Hepatocyte (in vitro differentiated cells): Measurements from ENCODE around the gene ACKR3. TPM values are rescaled to one million over a fixed set of nuclear protein-coding genes. Genes with fewer than 3 reads are reported as not detected.

ENCODE experiments used
- DNase-seq: peaks from one replicate; pipeline ENCODE4 v3.0.0-alpha.2; 2016; ENCODE audit warnings: low spot score
- H2AFZ ChIP-seq: fragments of 200-600 bp; sonication (generic); 2 replicates; pipeline ENCODE4 v1.6.0; 2016; ENCODE audit warnings: antibody characterized with exemption, mild to moderate bottlenecking
- H3K27ac ChIP-seq: fragments of 200-600 bp; sonication (generic); 2 replicates; pipeline ENCODE4 v1.5.1; 2016; ENCODE audit warnings: mild to moderate bottlenecking
- H3K27me3 ChIP-seq: fragments of 200-600 bp; sonication (generic); 2 replicates; pipeline ENCODE4 v1.6.1; 2016
- H3K36me3 ChIP-seq: fragments of 200-600 bp; sonication (generic); replicated peaks from 2 replicates; pipeline ENCODE4 v1.5.1; 2016; ENCODE audit warnings: low read depth; ENCODE audit not compliant: insufficient read depth
- H3K4me1 ChIP-seq: fragments of 200-600 bp; sonication (generic); 2 replicates; pipeline ENCODE4 v1.5.1; 2016; ENCODE audit warnings: mild to moderate bottlenecking, moderate library complexity; ENCODE audit not compliant: insufficient read depth
- H3K4me2 ChIP-seq: fragments of 200-600 bp; sonication (generic); 2 replicates; pipeline ENCODE4 v1.6.0; 2016
- H3K4me3 ChIP-seq: fragments of 200-600 bp; sonication (generic); 2 replicates; pipeline ENCODE4 v1.5.1; 2016; ENCODE audit warnings: mild to moderate bottlenecking
- H3K79me2 ChIP-seq: fragments of 200-600 bp; sonication (generic); 2 replicates; pipeline ENCODE4 v1.6.0; 2017; ENCODE audit warnings: mild to moderate bottlenecking
- H3K9me2 ChIP-seq: fragments of 200-600 bp; sonication (generic); replicated peaks from 2 replicates; pipeline ENCODE4 v1.6.0; 2017; ENCODE audit warnings: mild to moderate bottlenecking; ENCODE audit not compliant: insufficient read depth
- H3K9me3 ChIP-seq: fragments of 200-600 bp; sonication (generic); 2 replicates; pipeline ENCODE4 v1.5.1; 2016; ENCODE audit warnings: low read depth, mild to moderate bottlenecking
- H4K20me1 ChIP-seq: fragments of 200-600 bp; sonication (generic); 2 replicates; pipeline ENCODE4 v1.6.0; 2016; ENCODE audit warnings: mild to moderate bottlenecking; ENCODE audit not compliant: insufficient read depth, poor library complexity, severe bottlenecking
- EZH2 ChIP-seq: fragments of 200-600 bp; sonication (generic); IDR thresholded peaks from 2 replicates; pipeline ENCODE4 v1.6.1; 2016; ENCODE audit warnings: antibody characterized with exemption, mild to moderate bottlenecking, borderline replicate concordance
- EZH2phosphoT487 ChIP-seq: fragments of 200-600 bp; sonication (generic); IDR thresholded peaks from one replicate; pipeline ENCODE4 v1.6.1; 2018; ENCODE audit warnings: antibody characterized with exemption, mild to moderate bottlenecking, low read depth, moderate library complexity; ENCODE audit not compliant: unreplicated experiment, severe bottlenecking
- WGBS: methylation state at CpG from one replicate; pipeline ENCODE4 v1.1.6; 2016; ENCODE audit warnings: low lambda C conversion rate; ENCODE audit errors: missing lambda C conversion rate; 5-methylcytosine and 5-hydroxymethylcytosine counted together
- polyA plus RNA-seq: library from polyadenylated mRNA; unstranded; fragments of >200 nt; fragmentation: Nextera tagmentation; extraction: Ambion mirVana; gene quantifications from 2 replicates; pipeline ENCODE4 v1.2.1, GENCODE V29; 2016
- total RNA-seq: library from RNA; depleted of rRNA; stranded (reverse); fragments of >200 nt; gene quantifications from 2 replicates; pipeline ENCODE4 v1.2.3, GENCODE V29; 2014
- TF ChIP-seq, protein P1 (sequence below): fragments of 200-600 bp; sonication (generic); IDR thresholded peaks from 2 replicates; pipeline ENCODE4 v1.5.1; 2016; ENCODE audit warnings: antibody characterized with exemption, mild to moderate bottlenecking; ENCODE audit not compliant: poor library complexity

Gene ACKR3
- total and polyA plus RNA-seq, 2 experiments from 2014 or later = 49.5 to 58.9 TPM

GRCh38 chr2:236617796-236618195 is 48.2 kb downstream of the ACKR3 start:
- Histone ChIP-seq H4K20me1 (no peaks in the 10 kb centered on the region), H3K36me3 (no peaks in the 10 kb centered on the region), H3K9me3 (no peaks in the 10 kb centered on the region), H3K4me1 (no peaks in the 10 kb centered on the region), H3K79me2 (no peaks in the 10 kb centered on the region), H3K4me3 (no peak overlapping the region), H3K9me2 (no peaks in the 10 kb centered on the region), H2AFZ (no peak overlapping the region), H3K4me2 (no peak overlapping the region), H3K27me3 (peaks cover 5% of the 10 kb centered on the region), H3K27ac (no peak overlapping the region)
- no peak for DNase-seq
- 95% methylated on average over 10 of the region's 10 CpGs for whole genome bisulfite sequencing
- TF ChIP-seq, protein P1, sequence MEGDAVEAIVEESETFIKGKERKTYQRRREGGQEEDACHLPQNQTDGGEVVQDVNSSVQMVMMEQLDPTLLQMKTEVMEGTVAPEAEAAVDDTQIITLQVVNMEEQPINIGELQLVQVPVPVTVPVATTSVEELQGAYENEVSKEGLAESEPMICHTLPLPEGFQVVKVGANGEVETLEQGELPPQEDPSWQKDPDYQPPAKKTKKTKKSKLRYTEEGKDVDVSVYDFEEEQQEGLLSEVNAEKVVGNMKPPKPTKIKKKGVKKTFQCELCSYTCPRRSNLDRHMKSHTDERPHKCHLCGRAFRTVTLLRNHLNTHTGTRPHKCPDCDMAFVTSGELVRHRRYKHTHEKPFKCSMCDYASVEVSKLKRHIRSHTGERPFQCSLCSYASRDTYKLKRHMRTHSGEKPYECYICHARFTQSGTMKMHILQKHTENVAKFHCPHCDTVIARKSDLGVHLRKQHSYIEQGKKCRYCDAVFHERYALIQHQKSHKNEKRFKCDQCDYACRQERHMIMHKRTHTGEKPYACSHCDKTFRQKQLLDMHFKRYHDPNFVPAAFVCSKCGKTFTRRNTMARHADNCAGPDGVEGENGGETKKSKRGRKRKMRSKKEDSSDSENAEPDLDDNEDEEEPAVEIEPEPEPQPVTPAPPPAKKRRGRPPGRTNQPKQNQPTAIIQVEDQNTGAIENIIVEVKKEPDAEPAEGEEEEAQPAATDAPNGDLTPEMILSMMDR = no peak
- TF ChIP-seq EZH2 = no peak
- TF ChIP-seq EZH2phosphoT487 = no peak

DNA sequence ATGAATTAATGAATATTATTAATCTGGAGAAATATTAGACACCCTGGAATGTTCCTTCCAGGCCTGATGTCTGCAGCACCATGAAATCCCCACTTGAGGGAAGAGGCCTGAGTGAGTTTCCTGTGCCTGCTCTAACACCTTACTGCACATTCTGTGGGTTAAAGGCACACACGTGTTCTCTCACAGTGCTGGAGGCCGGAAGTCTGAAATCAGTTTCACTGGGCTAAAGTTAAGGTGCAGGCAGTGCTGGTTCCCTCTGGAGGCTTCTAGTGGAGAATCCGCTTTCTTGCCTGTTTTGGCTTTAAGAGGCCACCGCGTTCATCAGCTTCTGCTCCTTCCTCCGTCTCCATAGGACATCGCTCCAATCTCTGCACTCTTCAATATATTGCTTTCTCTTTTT is 48.7 kb downstream of the ACKR3 start:
- TF ChIP-seq, protein P1 = no peak
- TF ChIP-seq EZH2phosphoT487 (no peak), EZH2 (no peak)
- Histone ChIP-seq H3K27me3 (peaks cover 5% of the 10 kb centered on the region), H3K9me3 (no peaks in the 10 kb centered on the region), H3K4me2 (no peak overlapping the region), H3K79me2 (no peaks in the 10 kb centered on the region), H3K36me3 (no peaks in the 10 kb centered on the region), H3K9me2 (no peaks in the 10 kb centered on the region), H4K20me1 (no peaks in the 10 kb centered on the region), H2AFZ (no peak overlapping the region), H3K4me3 (no peak overlapping the region), H3K4me1 (no peaks in the 10 kb centered on the region), H3K27ac (no peak overlapping the region)
- 86% methylated on average over 7 of the region's 7 CpGs for WGBS
- no peak for DNase-seq

DNA sequence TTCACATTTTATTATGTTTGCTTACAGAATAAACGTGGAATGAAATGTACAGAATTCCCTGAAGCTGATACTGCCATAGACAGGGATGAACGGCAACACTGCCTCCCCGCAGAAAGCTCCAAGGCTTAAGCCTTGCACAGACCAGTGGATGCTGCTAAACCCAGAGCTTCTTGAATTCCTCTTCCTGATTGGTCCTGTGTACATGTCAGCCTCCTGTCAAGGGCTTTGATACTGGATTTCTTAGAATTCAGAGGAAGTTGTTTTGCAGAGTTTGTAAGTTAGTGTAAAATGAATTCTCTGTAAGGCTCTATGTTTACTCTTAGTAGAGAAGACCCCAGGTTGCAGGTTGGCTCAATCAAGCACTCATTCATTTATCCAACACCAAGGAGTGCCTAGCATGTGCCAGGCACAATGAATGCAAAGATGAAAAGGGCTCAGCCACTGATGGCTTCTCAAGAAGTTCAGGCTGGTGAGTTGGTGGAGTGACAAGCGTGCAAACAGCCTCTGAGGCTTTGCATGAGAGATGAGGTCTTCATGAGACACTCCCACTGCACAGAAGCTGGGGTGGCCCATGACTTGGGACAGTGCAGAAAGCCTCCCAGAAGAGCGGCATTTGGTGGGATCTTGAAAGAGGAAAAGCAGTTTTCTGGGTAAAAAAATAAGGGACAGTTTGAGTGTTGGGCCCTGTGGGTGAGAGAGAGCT is 50.4 kb downstream of the ACKR3 start:
- TF ChIP-seq, protein P1 = no peak
- TF ChIP-seq EZH2phosphoT487 (no peak), EZH2 (no peak)
- H3K9me3 ChIP-seq = no peaks in the 10 kb centered on the region
- 61% methylated on average over 5 of the region's 5 CpGs for WGBS
- DNase-seq = no peak
- H4K20me1 ChIP-seq = no peaks in the 10 kb centered on the region
- H3K27me3 ChIP-seq = peaks cover 5% of the 10 kb centered on the region
- no peaks in the 10 kb centered on the region for H3K79me2 ChIP-seq
- H3K4me2 ChIP-seq = no peak overlapping the region
- no peak overlapping the region for H3K4me3 ChIP-seq
- H3K4me1 ChIP-seq = no peaks in the 10 kb centered on the region
- no peaks in the 10 kb centered on the region for H3K36me3 ChIP-seq
- H3K9me2 ChIP-seq = no peaks in the 10 kb centered on the region
- no peak overlapping the region for H2AFZ ChIP-seq
- H3K27ac ChIP-seq = no peak overlapping the region

DNA sequence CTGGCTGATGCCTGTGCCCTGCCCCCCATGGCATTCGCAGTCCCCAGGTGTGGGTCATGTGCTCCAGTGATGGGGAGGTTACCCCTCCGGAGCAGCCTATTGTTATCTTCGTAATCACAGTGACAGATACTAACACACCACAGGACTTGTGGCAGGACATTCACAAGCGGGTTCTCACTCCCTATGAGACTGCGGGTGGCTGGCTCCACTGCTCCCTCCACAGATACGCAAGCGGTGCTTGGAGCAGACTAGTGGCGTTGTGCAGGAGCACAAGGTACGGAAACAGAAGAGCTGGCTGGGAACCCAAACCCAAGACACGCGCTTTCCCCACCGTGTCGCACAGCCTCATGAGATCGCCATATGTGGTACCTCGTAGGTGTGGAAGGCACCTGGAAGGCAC is 52.2 kb downstream of the ACKR3 start:
- no peak overlapping the region for H3K4me3 ChIP-seq
- no peaks in the 10 kb centered on the region for H3K9me2 ChIP-seq
- H3K79me2 ChIP-seq = no peaks in the 10 kb centered on the region
- WGBS = 74% methylated on average over 15 of the region's 15 CpGs
- DNase-seq = no peak
- no peak overlapping the region for H3K4me2 ChIP-seq
- H4K20me1 ChIP-seq = no peaks in the 10 kb centered on the region
- TF ChIP-seq EZH2phosphoT487 = no peak
- TF ChIP-seq, protein P1 = no peak
- no peak for TF ChIP-seq EZH2
- H3K9me3 ChIP-seq = no peaks in the 10 kb centered on the region
- H3K27me3 ChIP-seq = peaks cover 5% of the 10 kb centered on the region
- no peak overlapping the region for H2AFZ ChIP-seq
- no peak overlapping the region for H3K27ac ChIP-seq
- H3K36me3 ChIP-seq = no peaks in the 10 kb centered on the region
- no peaks in the 10 kb centered on the region for H3K4me1 ChIP-seq
